ENCODE data around the gene LMX1B. TPM values are rescaled to one million over a fixed set of nuclear protein-coding genes. Genes with fewer than 3 reads are reported as not detected.
A peak's percentile ranks its signal among the peaks of the same experiment; 100 is the strongest.

The LMX1B gene
- total and polyA plus RNA-seq, 2 donors (not counting 1 experiment from before 2014, with no cell fraction given): not detected

- no peak for DNase-seq (ENCODE audit: low read depth in 2 of 2)
- H4K20me1 ChIP-seq (ENCODE audit: control insufficient read depth, extremely low read depth, insufficient read depth, low read length): no peaks in the 10 kb centered on the region
Observed at GRCh38 chr9:126614455-126615244, 922 bp downstream of the LMX1B start.

GRCh38 chr9:126615245-126615790 lies 1.6 kb downstream of the LMX1B start:
- TF ChIP-seq EZH2 (IDR thresholded peaks at IDR 0.05; ENCODE audit: low read length, missing control alignments): no peak
- TF ChIP-seq, protein P1, sequence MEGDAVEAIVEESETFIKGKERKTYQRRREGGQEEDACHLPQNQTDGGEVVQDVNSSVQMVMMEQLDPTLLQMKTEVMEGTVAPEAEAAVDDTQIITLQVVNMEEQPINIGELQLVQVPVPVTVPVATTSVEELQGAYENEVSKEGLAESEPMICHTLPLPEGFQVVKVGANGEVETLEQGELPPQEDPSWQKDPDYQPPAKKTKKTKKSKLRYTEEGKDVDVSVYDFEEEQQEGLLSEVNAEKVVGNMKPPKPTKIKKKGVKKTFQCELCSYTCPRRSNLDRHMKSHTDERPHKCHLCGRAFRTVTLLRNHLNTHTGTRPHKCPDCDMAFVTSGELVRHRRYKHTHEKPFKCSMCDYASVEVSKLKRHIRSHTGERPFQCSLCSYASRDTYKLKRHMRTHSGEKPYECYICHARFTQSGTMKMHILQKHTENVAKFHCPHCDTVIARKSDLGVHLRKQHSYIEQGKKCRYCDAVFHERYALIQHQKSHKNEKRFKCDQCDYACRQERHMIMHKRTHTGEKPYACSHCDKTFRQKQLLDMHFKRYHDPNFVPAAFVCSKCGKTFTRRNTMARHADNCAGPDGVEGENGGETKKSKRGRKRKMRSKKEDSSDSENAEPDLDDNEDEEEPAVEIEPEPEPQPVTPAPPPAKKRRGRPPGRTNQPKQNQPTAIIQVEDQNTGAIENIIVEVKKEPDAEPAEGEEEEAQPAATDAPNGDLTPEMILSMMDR (conservative IDR thresholded peaks at IDR 0.05 in 1 of 2, IDR thresholded peaks at IDR 0.05 in 1 of 2; ENCODE audit: low read depth in 1 of 2, low read length in 2 of 2): no peak
- Histone ChIP-seq H3K4me3 (replicated peaks in 1 of 4; ENCODE audit: control extremely low read depth in 1 of 4, insufficient read depth in 1 of 4, low read depth in 3 of 4, low read length in 4 of 4) (no peak overlapping the region), H3K27me3 (ENCODE audit: control insufficient read depth, insufficient read depth, low read length) (peaks cover 80% of the 10 kb centered on the region), H3K9me3 (ENCODE audit: control insufficient read depth, insufficient read depth, low read depth, low read length) (no peaks in the 10 kb centered on the region), H3K36me3 (ENCODE audit: control insufficient read depth, insufficient read depth, low read length) (no peaks in the 10 kb centered on the region), H2AFZ (ENCODE audit: low read length) (no peak overlapping the region), H3K4me2 (ENCODE audit: extremely low read depth, insufficient read depth, low read length) (no peak overlapping the region), H4K20me1 (ENCODE audit: control insufficient read depth, extremely low read depth, insufficient read depth, low read length) (no peaks in the 10 kb centered on the region), H3K4me1 (ENCODE audit: control insufficient read depth, extremely low read depth, insufficient read depth, low read length) (no peaks in the 10 kb centered on the region), H3K79me2 (ENCODE audit: control insufficient read depth, insufficient read depth, low read length) (no peaks in the 10 kb centered on the region), H3K9ac (ENCODE audit: insufficient read depth, low read length) (no peak overlapping the region), H3K27ac (ENCODE audit: insufficient read depth, low read length) (no peak overlapping the region)
- peak; percentile 7 to 29 for DNase-seq (ENCODE audit: low read depth in 2 of 2)

More at GRCh38 chr9:126614455-126615244, 922 bp downstream of the LMX1B start:
- Histone ChIP-seq H2AFZ (ENCODE audit: low read length) (no peak overlapping the region), H3K4me1 (ENCODE audit: control insufficient read depth, extremely low read depth, insufficient read depth, low read length) (no peaks in the 10 kb centered on the region), H3K4me2 (ENCODE audit: extremely low read depth, insufficient read depth, low read length) (no peak overlapping the region), H3K9me3 (ENCODE audit: control insufficient read depth, insufficient read depth, low read depth, low read length) (no peaks in the 10 kb centered on the region), H3K36me3 (ENCODE audit: control insufficient read depth, insufficient read depth, low read length) (no peaks in the 10 kb centered on the region), H3K27me3 (ENCODE audit: control insufficient read depth, insufficient read depth, low read length) (peaks cover 79% of the 10 kb centered on the region), H3K27ac (ENCODE audit: insufficient read depth, low read length) (no peak overlapping the region), H3K9ac (ENCODE audit: insufficient read depth, low read length) (no peak overlapping the region), H3K79me2 (ENCODE audit: control insufficient read depth, insufficient read depth, low read length) (no peaks in the 10 kb centered on the region), H3K4me3 (replicated peaks in 1 of 4; ENCODE audit: control extremely low read depth in 1 of 4, insufficient read depth in 1 of 4, low read depth in 3 of 4, low read length in 4 of 4) (no peak overlapping the region)
- TF ChIP-seq, protein P1 (conservative IDR thresholded peaks at IDR 0.05 in 1 of 2, IDR thresholded peaks at IDR 0.05 in 1 of 2; ENCODE audit: low read depth in 1 of 2, low read length in 2 of 2): no peak
- TF ChIP-seq EZH2 (IDR thresholded peaks at IDR 0.05; ENCODE audit: low read length, missing control alignments): peak; percentile 95

GRCh38 chr9:126615791-126616447 lies 2.2 kb downstream of the LMX1B start:
- H2AFZ ChIP-seq (ENCODE audit: low read length): no peak overlapping the region
- H4K20me1 ChIP-seq (ENCODE audit: control insufficient read depth, extremely low read depth, insufficient read depth, low read length): no peaks in the 10 kb centered on the region
- H3K36me3 ChIP-seq (ENCODE audit: control insufficient read depth, insufficient read depth, low read length): no peaks in the 10 kb centered on the region
- TF ChIP-seq EZH2 (IDR thresholded peaks at IDR 0.05; ENCODE audit: low read length, missing control alignments): peak; percentile 42
- TF ChIP-seq, protein P1 (conservative IDR thresholded peaks at IDR 0.05 in 1 of 2, IDR thresholded peaks at IDR 0.05 in 1 of 2; ENCODE audit: low read depth in 1 of 2, low read length in 2 of 2): no peak
- H3K9ac ChIP-seq (ENCODE audit: insufficient read depth, low read length): no peak overlapping the region
- no peak overlapping the region for H3K4me2 ChIP-seq (ENCODE audit: extremely low read depth, insufficient read depth, low read length)
- H3K4me3 ChIP-seq (replicated peaks in 1 of 4; ENCODE audit: control extremely low read depth in 1 of 4, insufficient read depth in 1 of 4, low read depth in 3 of 4, low read length in 4 of 4): no peak overlapping the region
- no peaks in the 10 kb centered on the region for H3K9me3 ChIP-seq (ENCODE audit: control insufficient read depth, insufficient read depth, low read depth, low read length)
- H3K79me2 ChIP-seq (ENCODE audit: control insufficient read depth, insufficient read depth, low read length): no peaks in the 10 kb centered on the region
- H3K4me1 ChIP-seq (ENCODE audit: control insufficient read depth, extremely low read depth, insufficient read depth, low read length): no peaks in the 10 kb centered on the region
- no peak for DNase-seq (ENCODE audit: low read depth in 2 of 2)
- H3K27ac ChIP-seq (ENCODE audit: insufficient read depth, low read length): no peak overlapping the region
- peaks cover 81% of the 10 kb centered on the region for H3K27me3 ChIP-seq (ENCODE audit: control insufficient read depth, insufficient read depth, low read length)
